Measurements from ENCODE around the gene KDM4D.
A peak's percentile ranks its signal among the peaks of the same experiment; 100 is the strongest.
"Not testable (repeated sequence)": the region's sequence is repeated elsewhere in the genome, so short reads cannot be mapped to it uniquely, and the experiment has no call there.

The KDM4D gene

DNA sequence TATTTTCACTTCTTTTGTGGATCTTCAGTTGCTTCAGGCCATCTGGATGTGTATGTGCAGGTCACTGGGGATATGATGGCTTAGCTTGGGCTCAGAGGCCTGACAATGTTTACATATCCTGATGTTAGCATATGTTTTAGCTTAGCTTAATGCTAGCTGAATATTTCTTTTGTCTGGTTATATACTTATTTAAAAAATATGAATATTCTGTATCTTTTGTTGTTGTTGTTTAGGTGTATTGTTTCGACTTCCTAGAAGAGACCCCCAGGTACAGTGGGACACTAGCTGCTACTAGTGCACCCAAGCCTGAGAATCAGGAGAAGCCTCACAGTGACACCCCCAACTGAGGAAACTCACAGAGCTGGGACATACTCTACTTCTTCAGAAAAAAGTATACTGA, 51.4 kb downstream of the KDM4D start, which contains the start of gene KDM4E:
KDM4E (plus strand) TSS at position 301 of the 400 bp plus-strand sequence. CDS start 300 bp downstream, outside the sequence.
- H3K27ac ChIP-seq, result no peak within 1 kb of the TSS
- no peak for DNase-seq (ENCODE audit: low read depth, low spot score)

DNA sequence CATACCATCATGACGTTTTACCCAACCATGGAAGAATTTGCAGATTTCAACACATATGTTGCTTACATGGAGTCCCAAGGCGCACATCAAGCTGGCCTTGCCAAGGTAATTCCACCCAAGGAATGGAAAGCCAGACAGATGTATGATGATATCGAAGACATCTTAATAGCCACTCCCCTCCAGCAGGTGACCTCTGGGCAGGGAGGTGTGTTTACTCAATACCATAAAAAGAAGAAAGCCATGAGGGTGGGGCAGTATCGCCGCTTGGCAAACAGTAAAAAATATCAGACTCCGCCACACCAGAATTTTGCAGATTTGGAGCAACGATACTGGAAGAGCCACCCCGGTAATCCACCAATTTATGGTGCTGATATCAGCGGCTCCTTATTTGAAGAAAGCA, 52.1 kb downstream of the KDM4D start:
- not testable (repeated sequence) for H3K27ac ChIP-seq; DNase-seq (ENCODE audit: low read depth, low spot score)

GRCh38 chr11:95028357-95028756, 54.8 kb downstream of the KDM4D start:
- no peak overlapping the region for H3K27ac ChIP-seq
- DNase-seq (ENCODE audit: low read depth, low spot score), result no peak

- no peak overlapping the region for H3K27ac ChIP-seq
- no peak for DNase-seq (ENCODE audit: low read depth, low spot score)
Observed at GRCh38 chr11:95033051-95033450, 59.5 kb downstream of the KDM4D start.

GRCh38 chr11:95035316-95035715, 61.8 kb downstream of the KDM4D start:
- no peak overlapping the region for H3K27ac ChIP-seq
- peak; percentile 54 for DNase-seq (ENCODE audit: low read depth, low spot score)

GRCh38 chr11:95037356-95038035, 64.0 kb downstream of the KDM4D start:
- H3K27ac ChIP-seq; DNase-seq (ENCODE audit: low read depth, low spot score): not testable (repeated sequence)

DNA sequence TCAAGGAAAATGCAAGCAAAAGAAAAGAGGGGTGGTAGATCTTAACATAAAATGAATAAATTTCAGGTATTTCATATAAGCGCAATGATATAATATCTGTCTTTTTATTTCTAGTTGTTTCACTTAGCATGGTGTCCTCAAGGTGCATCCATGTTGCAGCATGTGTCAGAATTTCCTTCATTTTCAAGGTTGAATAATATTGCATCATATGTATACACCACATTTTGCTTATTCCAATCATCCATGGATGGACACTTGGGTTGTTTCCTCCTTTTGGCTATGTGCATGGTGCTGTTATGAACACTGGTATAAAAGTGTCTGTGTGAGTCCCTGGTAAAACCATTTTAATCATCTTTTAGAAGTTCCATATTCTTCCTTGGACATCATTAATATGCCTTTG, 68.7 kb downstream of the KDM4D start:
- H3K27ac ChIP-seq, result no peak overlapping the region
- no peak for DNase-seq (ENCODE audit: low read depth, low spot score)

DNA sequence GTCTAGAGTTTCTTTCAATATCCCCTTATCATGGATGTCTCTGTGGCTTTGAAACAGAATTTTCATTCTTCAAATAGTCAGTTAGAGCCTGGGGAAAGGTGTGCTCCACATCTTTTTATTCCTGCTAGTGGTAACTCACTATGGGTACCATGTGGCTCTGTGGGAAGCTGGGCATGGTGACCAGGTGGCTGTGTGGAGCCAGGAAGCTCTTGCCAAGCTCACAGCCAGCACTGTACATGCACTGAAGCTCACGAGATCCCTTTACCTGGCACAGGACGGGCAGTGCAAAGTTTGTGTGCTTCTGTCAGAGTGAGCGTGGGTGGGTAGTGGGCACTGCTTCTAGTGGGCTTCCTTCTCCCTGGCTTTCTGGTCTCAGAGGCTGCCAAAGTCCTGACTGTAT, 69.4 kb downstream of the KDM4D start:
- DNase-seq (ENCODE audit: low read depth, low spot score), result no peak
- no peak overlapping the region for H3K27ac ChIP-seq

DNA sequence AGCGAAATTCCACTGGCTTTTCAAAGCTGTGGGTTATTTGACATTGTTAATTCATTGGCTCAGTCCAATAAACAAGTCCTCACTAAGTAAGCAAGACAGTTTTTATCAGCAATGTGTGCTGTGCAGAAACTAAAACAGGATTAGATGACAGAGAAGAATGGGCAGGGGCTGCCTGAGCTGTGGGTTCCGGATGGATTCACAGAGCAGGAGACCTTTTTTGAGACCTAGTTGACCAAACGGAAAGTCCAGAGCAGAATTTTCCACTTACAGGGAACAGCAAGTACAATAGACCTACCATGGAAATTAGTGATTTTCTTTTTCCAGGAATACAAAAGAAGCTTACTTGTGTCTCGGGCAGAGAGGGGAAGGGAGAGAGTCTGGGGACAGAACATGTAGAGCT, 70.5 kb downstream of the KDM4D start:
- DNase-seq (ENCODE audit: low read depth, low spot score), result no peak
- no peak overlapping the region for H3K27ac ChIP-seq

- DNase-seq (ENCODE audit: low read depth, low spot score), result no peak
- H3K27ac ChIP-seq, result no peak overlapping the region
Observed at GRCh38 chr11:95045812-95046211, 72.3 kb downstream of the KDM4D start.

Data from epithelial cell of prostate (primary cell).